ENCODE data around the gene TEX38.

TEX38 gene

GRCh38 chr1:46671554-46671953 lies at the start of gene TEX38:
Gene TEX38 (plus strand): TSS chr1:46671854. CDS start chr1:46671935, 81 bp downstream.
- no peak for TF ChIP-seq CTCF (conservative IDR thresholded peaks at IDR 0.05; ENCODE audit: low read depth, low read length)
- no peak within 1 kb of the TSS for H3K4me3 ChIP-seq (ENCODE audit: low read length)
- no peak for DNase-seq (ENCODE audit: low read depth)

GRCh38 chr1:46621930-46622329 lies 49.7 kb upstream of the TEX38 start:
- no peak for TF ChIP-seq CTCF (conservative IDR thresholded peaks at IDR 0.05; ENCODE audit: low read depth, low read length)
- H3K4me3 ChIP-seq (ENCODE audit: low read length) = no peak overlapping the region
- no peak for DNase-seq (ENCODE audit: low read depth)

GRCh38 chr1:46622344-46622743 lies 49.3 kb upstream of the TEX38 start:
- peak; percentile 51 for TF ChIP-seq CTCF (conservative IDR thresholded peaks at IDR 0.05; ENCODE audit: low read depth, low read length)
- no peak for DNase-seq (ENCODE audit: low read depth)
- H3K4me3 ChIP-seq (ENCODE audit: low read length) = no peak overlapping the region

- DNase-seq (ENCODE audit: low read depth) = no peak
- no peak for TF ChIP-seq CTCF (conservative IDR thresholded peaks at IDR 0.05; ENCODE audit: low read depth, low read length)
Measured at GRCh38 chr1:46623743-46624644, 47.7 kb upstream of the TEX38 start.

GRCh38 chr1:46630719-46631118 lies 40.9 kb upstream of the TEX38 start:
- H3K4me3 ChIP-seq (ENCODE audit: low read length) = no peak overlapping the region
- DNase-seq (ENCODE audit: low read depth) = no peak
- TF ChIP-seq CTCF (conservative IDR thresholded peaks at IDR 0.05; ENCODE audit: low read depth, low read length) = no peak

More at GRCh38 chr1:46623743-46624644, 47.7 kb upstream of the TEX38 start:
- no peak overlapping the region for H3K4me3 ChIP-seq (ENCODE audit: low read length)

- no peak for TF ChIP-seq CTCF (conservative IDR thresholded peaks at IDR 0.05; ENCODE audit: low read depth, low read length)
- H3K4me3 ChIP-seq (ENCODE audit: low read length) = no peak overlapping the region
- DNase-seq (ENCODE audit: low read depth) = no peak
Measured at GRCh38 chr1:46635205-46635604, 36.4 kb upstream of the TEX38 start.
